MM.1S (cell line): Measurements from ENCODE around the gene SDK1.

Source experiments
- EZH2 ChIP-seq: fragments of 300-600 bp; sonication (generic); optimal IDR thresholded peaks from 2 replicates; pipeline ENCODE3; 2017; ENCODE audit warnings: low read depth, mild to moderate bottlenecking, antibody characterized with exemption, low read length, mixed read lengths
- EZH2phosphoT487 ChIP-seq: fragments of 300-600 bp; sonication (generic); IDR thresholded peaks from 2 replicates; pipeline ENCODE4 v1.6.1; 2018; ENCODE audit warnings: antibody characterized with exemption, low read length
- TF ChIP-seq, protein P1 (sequence below): fragments of 300-600 bp; sonication (generic); IDR thresholded peaks from 2 replicates; pipeline ENCODE4 v1.5.1; 2016; ENCODE audit warnings: antibody characterized with exemption, low read length, mixed read lengths

DNA sequence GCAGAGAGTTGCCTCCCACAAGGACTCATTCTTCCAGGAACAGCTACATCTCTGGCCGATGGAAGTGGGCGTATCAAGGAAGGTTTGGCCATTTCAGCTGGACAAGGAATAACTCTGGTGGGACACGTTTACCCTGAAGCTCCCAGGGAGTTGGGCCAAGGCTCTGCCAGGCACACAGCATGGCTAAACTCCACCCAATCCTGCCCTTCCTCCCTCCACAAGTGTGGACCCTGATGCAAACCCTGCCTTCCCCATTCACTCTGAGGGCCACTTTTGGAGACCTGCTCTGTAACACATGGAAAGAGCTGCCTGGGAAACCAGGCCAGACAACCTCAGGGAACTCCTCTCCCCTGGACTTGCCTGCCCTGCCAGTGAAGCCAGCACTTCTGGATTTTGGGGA lies 973.2 kb downstream of the SDK1 start:
- TF ChIP-seq, protein P1, sequence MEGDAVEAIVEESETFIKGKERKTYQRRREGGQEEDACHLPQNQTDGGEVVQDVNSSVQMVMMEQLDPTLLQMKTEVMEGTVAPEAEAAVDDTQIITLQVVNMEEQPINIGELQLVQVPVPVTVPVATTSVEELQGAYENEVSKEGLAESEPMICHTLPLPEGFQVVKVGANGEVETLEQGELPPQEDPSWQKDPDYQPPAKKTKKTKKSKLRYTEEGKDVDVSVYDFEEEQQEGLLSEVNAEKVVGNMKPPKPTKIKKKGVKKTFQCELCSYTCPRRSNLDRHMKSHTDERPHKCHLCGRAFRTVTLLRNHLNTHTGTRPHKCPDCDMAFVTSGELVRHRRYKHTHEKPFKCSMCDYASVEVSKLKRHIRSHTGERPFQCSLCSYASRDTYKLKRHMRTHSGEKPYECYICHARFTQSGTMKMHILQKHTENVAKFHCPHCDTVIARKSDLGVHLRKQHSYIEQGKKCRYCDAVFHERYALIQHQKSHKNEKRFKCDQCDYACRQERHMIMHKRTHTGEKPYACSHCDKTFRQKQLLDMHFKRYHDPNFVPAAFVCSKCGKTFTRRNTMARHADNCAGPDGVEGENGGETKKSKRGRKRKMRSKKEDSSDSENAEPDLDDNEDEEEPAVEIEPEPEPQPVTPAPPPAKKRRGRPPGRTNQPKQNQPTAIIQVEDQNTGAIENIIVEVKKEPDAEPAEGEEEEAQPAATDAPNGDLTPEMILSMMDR = no peak
- TF ChIP-seq EZH2 = no peak
- no peak for TF ChIP-seq EZH2phosphoT487
